Kidney (tissue), 14 donors: Measurements from ENCODE around the gene TMEM144. TPM values are rescaled to one million over a fixed set of nuclear protein-coding genes. Genes with fewer than 3 reads are reported as not detected.
A peak's percentile ranks its signal among the peaks of the same experiment; 100 is the strongest.

Experiments
- DNase-seq, 5 donors: peaks; one replicate each; pipeline ENCODE4 v3.0.0-alpha.2; 2013 to 2020
- FAIRE-seq: peaks from 2 replicates; lab custom pipeline; 2012; peaks lifted over from hg19 to GRCh38; lab: Jason Lieb, UNC
- H3K27ac ChIP-seq, 2 donors: one replicate each; pipeline ENCODE4 v1.7.0; 2013; ENCODE audit warnings: low read depth in 2 of 2, low read length in 2 of 2, inconsistent platforms in 1 of 2
- H3K27me3 ChIP-seq: one replicate; pipeline ENCODE4 v1.7.1; 2013; ENCODE audit warnings: low read length, inconsistent platforms; ENCODE audit not compliant: control insufficient read depth, insufficient read depth
- H3K36me3 ChIP-seq, 3 donors: one replicate each; pipeline versions ENCODE4 v1.7.0 to v1.7.1; 2013; ENCODE audit warnings: low read length in 3 of 3, control low read depth in 1 of 3, inconsistent platforms in 1 of 3; ENCODE audit not compliant: insufficient read depth in 3 of 3, control insufficient read depth in 2 of 3
- H3K4me1 ChIP-seq, 3 donors: one replicate each; pipeline versions ENCODE4 v1.7.0 to v1.7.1; 2013; ENCODE audit warnings: low read length in 3 of 3, inconsistent platforms in 1 of 3, low read depth in 1 of 3; ENCODE audit not compliant: control insufficient read depth in 2 of 3, insufficient read depth in 2 of 3
- H3K4me3 ChIP-seq, 3 donors: one replicate each; pipeline versions ENCODE4 v1.7.0 to v1.8.1; 2013; ENCODE audit warnings: low read length in 3 of 3, control low read depth in 1 of 3, inconsistent platforms in 1 of 3
- H3K9ac ChIP-seq, 3 donors: one replicate each; pipeline versions ENCODE4 v1.7.0 to v1.7.1; 2013; ENCODE audit warnings: low read length in 3 of 3, control low read depth in 1 of 3, inconsistent platforms in 1 of 3
- H3K9me3 ChIP-seq, 3 donors: one replicate each; pipeline versions ENCODE4 v1.7.0 to v1.7.1; 2013; ENCODE audit warnings: low read length in 3 of 3, control low read depth in 1 of 3, inconsistent platforms in 1 of 3; ENCODE audit not compliant: control insufficient read depth in 2 of 3, insufficient read depth in 1 of 3
- CTCF ChIP-seq: IDR thresholded peaks from 3 replicates; pipeline ENCODE4 v1.5.1; 2012; ENCODE audit warnings: mild to moderate bottlenecking, moderate library complexity, borderline replicate concordance; ENCODE audit not compliant: insufficient read depth; ENCODE audit errors: extremely low read depth
- intact Hi-C: fragments of 100-400 bp; cut with DNase I; formaldehyde crosslinking; loops from one replicate; pipeline ENCODE4 v1.11.1; 2022
- polyA plus RNA-seq: library from polyadenylated mRNA; stranded (reverse); fragments of 350-450 nt; fragmentation: Illumina TruSeq; extraction: RNeasy Lipid Tissue Mini Kit (QIAGEN cat#74804); gene quantifications from one replicate; pipeline ENCODE4 v1.2.3, GENCODE V29; 2014; ENCODE audit warnings: low read depth, low replicate concordance; ENCODE audit not compliant: insufficient read depth
- total RNA-seq: library from RNA; stranded (reverse); fragmentation: NEBNext Ultra II Directional; extraction: Animal tissue kit (Norgen Biotek cat#: 25700); gene quantifications from one replicate; pipeline ENCODE4 v1.2.1, GENCODE V29; 2021
- donor health status: control.
- donor health status: control.
- donor health status: control.
- donor health status: control.
- donor health status: control.
- donor health status: DM: yes; HTN: yes; CAD: no.
- donor health status: Normal renal cell carcinoma (clear cell type).

TMEM144 gene
- total and polyA plus RNA-seq, 2 donors from 2014 or later, result 3.3 to 9.8 TPM

DNA sequence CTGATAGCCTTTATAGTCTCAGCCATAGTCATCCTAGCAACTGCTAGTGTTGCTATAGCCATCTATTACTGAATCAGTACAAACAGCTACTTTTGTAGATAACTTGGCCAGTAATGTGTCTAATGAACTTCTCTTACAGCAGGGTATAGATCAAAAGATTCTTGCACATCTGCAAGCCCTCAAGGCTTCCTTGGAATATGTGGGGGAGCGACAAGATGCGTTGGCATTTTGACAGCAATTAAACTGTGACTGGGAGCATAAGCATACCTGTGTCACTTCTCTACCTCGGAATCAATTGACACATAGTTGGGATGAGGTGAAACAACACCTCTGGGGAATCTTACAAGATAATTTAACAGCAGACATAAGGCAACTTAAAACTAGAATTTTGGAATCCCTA lies 87.6 kb downstream of the TMEM144 start:
- peaks cover 0 to 11% (median 0%) of the 10 kb centered on the region in 3 donors for H3K4me1 ChIP-seq
- no peak overlapping the region for H3K27ac ChIP-seq
- no peak overlapping the region for H3K9ac ChIP-seq
- no peaks in the 10 kb centered on the region for H3K27me3 ChIP-seq
- H3K36me3 ChIP-seq, result no peaks in the 10 kb centered on the region
- FAIRE-seq, result no peak
- H3K4me3 ChIP-seq, result no peak overlapping the region
- no peak for DNase-seq
- intact Hi-C loops, result no loop called here
- no peaks in the 10 kb centered on the region for H3K9me3 ChIP-seq
- TF ChIP-seq CTCF, result no peak

DNA sequence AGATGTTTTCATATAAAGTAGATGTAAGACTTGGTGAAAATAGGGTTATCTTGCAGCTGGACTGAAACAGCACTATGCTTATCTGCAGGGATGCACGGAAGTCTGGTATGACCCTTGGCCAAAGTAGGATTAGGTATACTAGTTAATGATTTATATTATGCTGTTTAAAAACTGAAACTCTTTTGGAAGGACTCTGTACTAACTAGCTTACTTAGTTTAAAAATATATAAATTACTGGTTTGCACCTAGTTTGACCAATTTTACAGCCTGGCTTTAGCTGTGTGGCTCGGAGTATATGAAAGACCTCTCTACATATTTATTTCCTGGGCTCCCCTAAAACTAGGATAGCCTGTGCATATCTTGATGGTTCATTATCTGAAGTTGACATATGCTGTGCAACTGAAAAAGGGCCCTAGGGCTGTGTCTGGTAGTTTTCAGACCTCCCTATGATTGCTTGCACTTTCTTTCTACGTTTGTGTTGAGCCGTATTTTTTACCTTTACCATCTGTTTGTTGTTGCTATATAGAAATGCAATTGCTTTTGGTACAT lies 89.2 kb downstream of the TMEM144 start:
- peak in 2 of 5 donors; percentile 7 to 39 for DNase-seq
- peak; percentile 6 for FAIRE-seq
- intact Hi-C loops, result no loop called here
- Histone ChIP-seq H3K36me3 (no peaks in the 10 kb centered on the region), H3K9ac (no peak overlapping the region), H3K27me3 (no peaks in the 10 kb centered on the region), H3K4me3 (peak overlapping the region in 2 of 3 donors; percentile 2 to 11), H3K4me1 (peaks cover 0 to 11% (median 0%) of the 10 kb centered on the region in 3 donors), H3K27ac (no peak overlapping the region), H3K9me3 (no peaks in the 10 kb centered on the region)
- TF ChIP-seq CTCF, result no peak

DNA sequence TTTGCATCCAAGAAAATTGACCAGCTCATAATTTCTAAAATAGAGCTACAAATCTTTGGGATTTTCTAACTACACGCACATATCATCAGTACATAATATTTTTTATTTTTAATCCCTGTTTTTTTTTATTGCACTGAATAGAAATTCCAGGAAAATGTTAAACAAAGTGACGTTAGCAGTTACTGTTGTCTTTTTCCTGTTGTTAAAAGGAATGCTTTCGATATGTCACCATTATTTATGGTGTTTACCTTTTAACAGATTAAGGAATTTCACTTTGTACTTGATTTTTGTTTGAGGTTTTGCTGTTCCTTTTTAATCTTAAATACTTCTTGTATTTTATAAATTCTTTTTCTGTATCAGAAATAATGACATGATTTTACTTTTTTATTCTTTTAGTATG lies 89.7 kb downstream of the TMEM144 start:
- peak; percentile 30 for FAIRE-seq
- peak overlapping the region in 1 of 3 donors; percentile 2 for H3K4me3 ChIP-seq
- no peak overlapping the region for H3K9ac ChIP-seq
- no peaks in the 10 kb centered on the region for H3K9me3 ChIP-seq
- H3K27ac ChIP-seq, result no peak overlapping the region
- H3K4me1 ChIP-seq, result peaks cover 0 to 11% (median 0%) of the 10 kb centered on the region in 3 donors
- no peak for TF ChIP-seq CTCF
- intact Hi-C loops, result no loop called here
- H3K36me3 ChIP-seq, result no peaks in the 10 kb centered on the region
- DNase-seq, result peak in 1 of 5 donors; percentile 45
- no peaks in the 10 kb centered on the region for H3K27me3 ChIP-seq
